CD4-positive, alpha-beta T cell treated with Interleukin-12 subunit alpha and Interleukin-12 subunit beta, for 1 hour (primary cell): Measurements from ENCODE around the gene OSBP2.

Source experiments
- DNase-seq: peaks from one replicate; pipeline ENCODE4 v3.0.0-alpha.2; 2020

OSBP2 gene

GRCh38 chr22:30910358-30910757 lies 215.7 kb downstream of the OSBP2 start:
- DNase-seq, result no peak

GRCh38 chr22:30918761-30919160 lies 224.1 kb downstream of the OSBP2 start:
- DNase-seq, result no peak

- no peak for DNase-seq
Observed at GRCh38 chr22:30919973-30920372, 225.3 kb downstream of the OSBP2 start.

GRCh38 chr22:30920407-30920806 lies 225.7 kb downstream of the OSBP2 start:
- peak; percentile 86 for DNase-seq

GRCh38 chr22:30921108-30921507 lies 226.4 kb downstream of the OSBP2 start:
- no peak for DNase-seq

GRCh38 chr22:30922151-30922611 lies 227.5 kb downstream of the OSBP2 start:
- DNase-seq, result peak; percentile 89

GRCh38 chr22:30923168-30923900 lies 228.7 kb downstream of the OSBP2 start:
- DNase-seq, result no peak

GRCh38 chr22:30925667-30926066 lies 231.0 kb downstream of the OSBP2 start:
- DNase-seq, result no peak

- DNase-seq, result no peak
Observed at GRCh38 chr22:30926706-30927105, 232.0 kb downstream of the OSBP2 start.

- no peak for DNase-seq
Observed at GRCh38 chr22:30927806-30928205, 233.1 kb downstream of the OSBP2 start.

- no peak for DNase-seq
Observed at GRCh38 chr22:30928401-30928800, 233.7 kb downstream of the OSBP2 start.

GRCh38 chr22:30930228-30930627 lies 235.6 kb downstream of the OSBP2 start:
- DNase-seq, result no peak

GRCh38 chr22:30931541-30932300 lies 237.0 kb downstream of the OSBP2 start:
- no peak for DNase-seq

- no peak for DNase-seq
Observed at GRCh38 chr22:30932661-30933060, 238.0 kb downstream of the OSBP2 start.

- no peak for DNase-seq
Observed at GRCh38 chr22:30933457-30933856, 238.8 kb downstream of the OSBP2 start.

GRCh38 chr22:30934053-30934452 lies 239.4 kb downstream of the OSBP2 start:
- DNase-seq, result no peak

- DNase-seq, result peak; percentile 44
Observed at GRCh38 chr22:30940685-30941362, 246.2 kb downstream of the OSBP2 start.

- no peak for DNase-seq
Observed at GRCh38 chr22:30941363-30941740, 246.7 kb downstream of the OSBP2 start.

- DNase-seq, result peak; percentile 64
Observed at GRCh38 chr22:30943368-30943767, 248.7 kb downstream of the OSBP2 start.

- no peak for DNase-seq
Observed at GRCh38 chr22:30944986-30945385, 250.3 kb downstream of the OSBP2 start.

GRCh38 chr22:30945653-30946052 lies 251.0 kb downstream of the OSBP2 start:
- no peak for DNase-seq

GRCh38 chr22:30946354-30946753 lies 251.7 kb downstream of the OSBP2 start:
- no peak for DNase-seq

GRCh38 chr22:30947173-30947815 lies 252.6 kb downstream of the OSBP2 start:
- DNase-seq, result no peak
